ENCODE measurements around the gene SCYGR7.

DNA sequence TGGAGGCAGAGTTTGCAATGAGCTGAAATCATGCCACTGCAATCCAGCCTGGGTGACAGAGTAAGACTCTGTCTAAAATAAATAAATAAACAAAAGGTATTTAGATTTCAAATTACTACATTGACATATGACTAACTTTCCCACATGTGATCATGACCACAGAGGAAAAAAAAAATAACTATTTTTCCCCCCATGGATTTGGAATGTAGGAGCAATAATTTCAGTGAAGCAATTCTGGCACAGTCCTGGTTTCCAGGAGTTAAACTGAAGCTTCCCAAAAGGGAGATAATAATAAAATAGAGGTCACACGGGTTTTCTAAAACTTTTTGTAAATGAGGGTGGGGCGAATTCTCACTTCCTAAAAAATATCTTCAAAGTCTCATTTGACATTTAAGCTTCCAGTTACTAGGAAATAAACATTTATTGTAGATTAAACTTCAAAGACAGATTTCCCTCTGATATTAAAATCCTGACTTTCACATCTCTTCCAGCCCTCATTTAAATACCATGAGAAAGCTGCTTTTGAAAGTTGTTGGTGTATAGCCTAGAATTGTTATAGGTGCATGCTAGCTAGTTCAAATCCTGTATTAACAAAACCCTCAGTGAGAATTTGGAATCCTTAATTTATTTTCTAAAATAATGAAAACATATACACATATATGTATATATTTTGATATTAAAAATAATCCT lies 31.0 kb upstream of the SCYGR7 start:
- TF ChIP-seq, protein P1, sequence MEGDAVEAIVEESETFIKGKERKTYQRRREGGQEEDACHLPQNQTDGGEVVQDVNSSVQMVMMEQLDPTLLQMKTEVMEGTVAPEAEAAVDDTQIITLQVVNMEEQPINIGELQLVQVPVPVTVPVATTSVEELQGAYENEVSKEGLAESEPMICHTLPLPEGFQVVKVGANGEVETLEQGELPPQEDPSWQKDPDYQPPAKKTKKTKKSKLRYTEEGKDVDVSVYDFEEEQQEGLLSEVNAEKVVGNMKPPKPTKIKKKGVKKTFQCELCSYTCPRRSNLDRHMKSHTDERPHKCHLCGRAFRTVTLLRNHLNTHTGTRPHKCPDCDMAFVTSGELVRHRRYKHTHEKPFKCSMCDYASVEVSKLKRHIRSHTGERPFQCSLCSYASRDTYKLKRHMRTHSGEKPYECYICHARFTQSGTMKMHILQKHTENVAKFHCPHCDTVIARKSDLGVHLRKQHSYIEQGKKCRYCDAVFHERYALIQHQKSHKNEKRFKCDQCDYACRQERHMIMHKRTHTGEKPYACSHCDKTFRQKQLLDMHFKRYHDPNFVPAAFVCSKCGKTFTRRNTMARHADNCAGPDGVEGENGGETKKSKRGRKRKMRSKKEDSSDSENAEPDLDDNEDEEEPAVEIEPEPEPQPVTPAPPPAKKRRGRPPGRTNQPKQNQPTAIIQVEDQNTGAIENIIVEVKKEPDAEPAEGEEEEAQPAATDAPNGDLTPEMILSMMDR (IDR thresholded peaks at IDR 0.05): no peak
- TF ChIP-seq POLR2A (IDR thresholded peaks at IDR 0.05) (no peak), POLR2AphosphoS5 (IDR thresholded peaks at IDR 0.05) (no peak)
